Chondrocyte (in vitro differentiated cells): ENCODE measurements around the gene BCAN. TPM values are rescaled to one million over a fixed set of nuclear protein-coding genes. Genes with fewer than 3 reads are reported as not detected.

Experiments
- DNase-seq: peaks from one replicate; pipeline ENCODE4 v3.0.0; 2021; ENCODE audit warnings: mixed read lengths, low spot score
- H3K27ac Mint-ChIP-seq: one replicate; pipeline ENCODE4 v1.8.0; 2021; ENCODE audit warnings: mild to moderate bottlenecking, moderate library complexity, mixed read lengths; ENCODE audit not compliant: unreplicated experiment
- H3K27me3 Mint-ChIP-seq: 2 replicates; pipeline ENCODE4 v1.8.0; 2021; ENCODE audit warnings: low read depth, mixed read lengths
- H3K36me3 Mint-ChIP-seq: 2 replicates; pipeline ENCODE4 v1.8.0; 2021; ENCODE audit warnings: low read depth, mixed read lengths
- H3K4me1 Mint-ChIP-seq: 2 replicates; pipeline ENCODE4 v1.8.0; 2021; ENCODE audit warnings: low read depth, mild to moderate bottlenecking, mixed read lengths
- H3K4me3 Mint-ChIP-seq: one replicate; pipeline ENCODE4 v1.8.0; 2021; ENCODE audit warnings: mild to moderate bottlenecking, moderate library complexity, mixed read lengths; ENCODE audit not compliant: unreplicated experiment
- H3K9me3 Mint-ChIP-seq: 2 replicates; pipeline ENCODE4 v1.8.0; 2021; ENCODE audit warnings: low read depth, mixed read lengths
- CTCF ChIP-seq: fragments of 200-600 bp; sonication (generic); IDR thresholded peaks from 2 replicates; pipeline ENCODE4 v1.5.0; 2021; ENCODE audit warnings: antibody characterized with exemption, mild to moderate bottlenecking, moderate library complexity
- total RNA-seq: library from RNA; stranded (reverse); gene quantifications from 3 replicates; pipeline ENCODE4 v1.2.1, GENCODE V29; 2021

BCAN gene
- total RNA-seq, 1 donor from 2014 or later: not detected

GRCh38 chr1:156666862-156667609 is 25.1 kb downstream of the BCAN start:
- no peak overlapping the region for H3K4me3 Mint-ChIP-seq
- H3K27ac Mint-ChIP-seq: no peak overlapping the region
- H3K27me3 Mint-ChIP-seq: peaks cover 9% of the 10 kb centered on the region
- H3K9me3 Mint-ChIP-seq: no peaks in the 10 kb centered on the region
- peaks cover 44% of the 10 kb centered on the region for H3K4me1 Mint-ChIP-seq
- no peak for TF ChIP-seq CTCF
- H3K36me3 Mint-ChIP-seq: no peaks in the 10 kb centered on the region
- DNase-seq: no peak

GRCh38 chr1:156667610-156667967 is 25.7 kb downstream of the BCAN start:
- DNase-seq: no peak
- TF ChIP-seq CTCF: no peak
- peaks cover 14% of the 10 kb centered on the region for H3K27me3 Mint-ChIP-seq
- no peaks in the 10 kb centered on the region for H3K9me3 Mint-ChIP-seq
- H3K36me3 Mint-ChIP-seq: peaks cover 4% of the 10 kb centered on the region
- H3K27ac Mint-ChIP-seq: no peak overlapping the region
- H3K4me1 Mint-ChIP-seq: peaks cover 38% of the 10 kb centered on the region
- no peak overlapping the region for H3K4me3 Mint-ChIP-seq

GRCh38 chr1:156667968-156668709 is 26.2 kb downstream of the BCAN start:
- no peaks in the 10 kb centered on the region for H3K9me3 Mint-ChIP-seq
- no peak overlapping the region for H3K4me3 Mint-ChIP-seq
- H3K27me3 Mint-ChIP-seq: peaks cover 14% of the 10 kb centered on the region
- TF ChIP-seq CTCF: no peak
- peaks cover 4% of the 10 kb centered on the region for H3K36me3 Mint-ChIP-seq
- H3K27ac Mint-ChIP-seq: no peak overlapping the region
- peaks cover 33% of the 10 kb centered on the region for H3K4me1 Mint-ChIP-seq
- no peak for DNase-seq

- no peak for DNase-seq
- peaks cover 24% of the 10 kb centered on the region for H3K4me1 Mint-ChIP-seq
- H3K9me3 Mint-ChIP-seq: no peaks in the 10 kb centered on the region
- H3K4me3 Mint-ChIP-seq: no peak overlapping the region
- TF ChIP-seq CTCF: no peak
- H3K36me3 Mint-ChIP-seq: peaks cover 4% of the 10 kb centered on the region
- peaks cover 14% of the 10 kb centered on the region for H3K27me3 Mint-ChIP-seq
- H3K27ac Mint-ChIP-seq: no peak overlapping the region
Measured at GRCh38 chr1:156668801-156669637, 27.1 kb downstream of the BCAN start.

GRCh38 chr1:156669794-156670193 is 27.9 kb downstream of the BCAN start:
- H3K4me1 Mint-ChIP-seq: peaks cover 16% of the 10 kb centered on the region
- no peak overlapping the region for H3K4me3 Mint-ChIP-seq
- peaks cover 14% of the 10 kb centered on the region for H3K27me3 Mint-ChIP-seq
- TF ChIP-seq CTCF: no peak
- no peak overlapping the region for H3K27ac Mint-ChIP-seq
- no peak for DNase-seq
- H3K36me3 Mint-ChIP-seq: peaks cover 6% of the 10 kb centered on the region
- no peaks in the 10 kb centered on the region for H3K9me3 Mint-ChIP-seq
